Measurements from ENCODE around the gene MAML3. TPM values are rescaled to one million over a fixed set of nuclear protein-coding genes. Genes with fewer than 3 reads are reported as not detected.

The MAML3 gene
- total RNA-seq, 2 donors from 2014 or later, result 29.2 to 32.2 TPM

DNA sequence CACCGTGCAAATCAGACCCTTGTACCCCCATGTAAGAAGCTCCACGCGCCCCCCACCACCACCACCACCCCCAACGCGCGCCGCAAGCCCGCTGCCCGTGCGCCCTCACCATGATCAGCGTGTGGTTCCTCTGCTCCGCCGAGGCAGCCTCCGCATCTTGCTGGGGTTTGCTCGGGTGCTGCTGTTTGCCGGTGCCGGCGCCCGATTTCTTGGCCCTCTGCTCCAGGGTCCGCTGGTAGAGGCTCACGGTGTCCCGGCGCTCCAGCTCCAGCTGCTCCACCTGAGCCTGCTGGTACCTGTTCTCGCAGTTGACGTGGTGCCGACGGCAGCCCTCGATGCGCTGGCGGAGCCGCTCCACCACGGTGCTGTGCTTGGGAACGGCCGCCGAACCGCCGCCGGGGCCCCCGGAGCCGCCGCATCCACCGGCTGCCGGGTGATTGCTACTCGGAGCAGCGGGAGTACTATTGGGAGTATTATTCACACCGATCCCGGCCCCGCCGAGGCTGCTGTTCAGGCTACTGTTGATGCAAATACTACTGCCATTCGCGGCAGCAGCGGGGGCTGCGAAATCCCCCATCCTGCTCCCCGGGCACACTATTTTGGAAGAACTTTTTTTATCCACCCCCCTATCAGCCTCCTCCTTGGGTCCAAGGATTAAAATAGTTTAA, 1.1 kb downstream of the MAML3 start:
- peak overlapping the region; percentile 98 for H3K27ac ChIP-seq (ENCODE audit: low read depth, low read length)
- H3K9me3 ChIP-seq (ENCODE audit: control insufficient read depth, low read length), result no peaks in the 10 kb centered on the region
- 0% methylated on average over 4 to 54 of the region's 54 CpGs for WGBS, 2 experiments (ENCODE audit: insufficient coverage in 1 of 2, insufficient read length in 1 of 2)

GRCh38 chr4:140152013-140152703, 1.8 kb downstream of the MAML3 start:
- H3K4me3 ChIP-seq (ENCODE audit: low read length), result peak overlapping the region; percentile 97
- DNase-seq, result peak; percentile 81
- peaks cover 37% of the 10 kb centered on the region for H3K4me1 Mint-ChIP-seq
- 0% methylated on average over 1 to 49 of the region's 50 CpGs for WGBS, 2 experiments (ENCODE audit: insufficient coverage in 1 of 2, insufficient read length in 1 of 2)
- H3K27ac Mint-ChIP-seq, result peak overlapping the region; percentile 92
- peak overlapping the region; percentile 98 for H3K27ac ChIP-seq (ENCODE audit: low read depth, low read length)
- H3K36me3 Mint-ChIP-seq (ENCODE audit: low read depth), result no peaks in the 10 kb centered on the region
- H3K27me3 Mint-ChIP-seq (ENCODE audit: insufficient read depth), result no peaks in the 10 kb centered on the region
- H3K9ac ChIP-seq (ENCODE audit: extremely low read depth, low read length, poor library complexity, severe bottlenecking), result peak overlapping the region; percentile 95
- H3K4me3 Mint-ChIP-seq, result peak overlapping the region; percentile 98
- H3K36me3 ChIP-seq (ENCODE audit: control insufficient read depth, insufficient read depth, low read length), result no peaks in the 10 kb centered on the region
- no peaks in the 10 kb centered on the region for H3K9me3 ChIP-seq (ENCODE audit: control insufficient read depth, low read length)
- peak; percentile 56 for TF ChIP-seq CTCF (conservative IDR thresholded peaks at IDR 0.05)
- H3K4me1 ChIP-seq (ENCODE audit: control insufficient read depth, insufficient read depth, low read length), result peaks cover 15% of the 10 kb centered on the region
- no peaks in the 10 kb centered on the region for H3K9me3 Mint-ChIP-seq
- H3K27me3 ChIP-seq (ENCODE audit: control insufficient read depth, insufficient read depth, low read length, poor library complexity, severe bottlenecking), result no peaks in the 10 kb centered on the region

More for the DNA sequence above, 1.1 kb downstream of the MAML3 start:
- Histone ChIP-seq H3K36me3 (ENCODE audit: control insufficient read depth, insufficient read depth, low read length) (no peaks in the 10 kb centered on the region), H3K4me3 (ENCODE audit: low read length) (peak overlapping the region; percentile 97), H3K27me3 (ENCODE audit: control insufficient read depth, insufficient read depth, low read length, poor library complexity, severe bottlenecking) (no peaks in the 10 kb centered on the region), H3K4me1 (ENCODE audit: control insufficient read depth, insufficient read depth, low read length) (peaks cover 12% of the 10 kb centered on the region), H3K9ac (ENCODE audit: extremely low read depth, low read length, poor library complexity, severe bottlenecking) (peak overlapping the region; percentile 95)
- TF ChIP-seq CTCF (conservative IDR thresholded peaks at IDR 0.05), result no peak
- no peaks in the 10 kb centered on the region for H3K9me3 Mint-ChIP-seq
- peaks cover 30% of the 10 kb centered on the region for H3K4me1 Mint-ChIP-seq
- DNase-seq, result peak; percentile 81
- H3K27me3 Mint-ChIP-seq (ENCODE audit: insufficient read depth), result no peaks in the 10 kb centered on the region
- no peaks in the 10 kb centered on the region for H3K36me3 Mint-ChIP-seq (ENCODE audit: low read depth)
- H3K4me3 Mint-ChIP-seq, result peak overlapping the region; percentile 98
- H3K27ac Mint-ChIP-seq, result peak overlapping the region; percentile 98

DNA sequence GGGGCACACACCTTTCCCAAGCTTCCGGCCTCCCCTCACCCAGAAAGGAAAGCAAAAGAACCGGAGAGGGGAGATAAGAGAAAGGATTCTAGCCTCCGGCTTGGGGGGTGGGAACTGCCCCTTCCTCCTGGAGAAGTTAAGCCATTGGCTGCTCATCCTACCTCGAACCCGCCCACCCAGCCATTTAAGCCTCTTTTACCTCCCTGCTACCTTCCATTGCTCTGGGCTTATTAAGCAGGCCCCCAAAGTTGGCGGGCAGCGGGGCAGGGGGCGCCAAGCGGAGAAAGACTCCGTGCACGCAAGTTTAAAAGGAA, 2.3 kb downstream of the MAML3 start:
- Mint-ChIP-seq H3K4me1 (peaks cover 39% of the 10 kb centered on the region), H3K27ac (peak overlapping the region; percentile 92), H3K9me3 (no peaks in the 10 kb centered on the region), H3K4me3 (peak overlapping the region; percentile 98), H3K27me3 (ENCODE audit: insufficient read depth) (no peaks in the 10 kb centered on the region), H3K36me3 (ENCODE audit: low read depth) (no peaks in the 10 kb centered on the region)
- Histone ChIP-seq H3K36me3 (ENCODE audit: control insufficient read depth, insufficient read depth, low read length) (no peaks in the 10 kb centered on the region), H3K27me3 (ENCODE audit: control insufficient read depth, insufficient read depth, low read length, poor library complexity, severe bottlenecking) (no peaks in the 10 kb centered on the region), H3K9me3 (ENCODE audit: control insufficient read depth, low read length) (no peaks in the 10 kb centered on the region), H3K27ac (ENCODE audit: low read depth, low read length) (peak overlapping the region; percentile 98), H3K4me3 (ENCODE audit: low read length) (peak overlapping the region; percentile 97), H3K4me1 (ENCODE audit: control insufficient read depth, insufficient read depth, low read length) (peaks cover 15% of the 10 kb centered on the region), H3K9ac (ENCODE audit: extremely low read depth, low read length, poor library complexity, severe bottlenecking) (peak overlapping the region; percentile 95)
- WGBS, 2 experiments (ENCODE audit: insufficient coverage in 1 of 2, insufficient read length in 1 of 2), result 0% methylated on average over 2 to 10 of the region's 11 CpGs
- no peak for DNase-seq
- no peak for TF ChIP-seq CTCF (conservative IDR thresholded peaks at IDR 0.05)
